Vagina (tissue), 2 donors: ENCODE measurements around the gene F12.

Source experiments
- CTCF ChIP-seq, 3 experiments: fragments of 450-650 bp in 2 of 3; fragments of 200-600 bp in 1 of 3; sonication (generic) in 1 of 3; IDR thresholded peaks; one replicate each; pipeline ENCODE4 v1.5.1; 2017 to 2019; ENCODE audit warnings: antibody characterized with exemption in 3 of 3, mild to moderate bottlenecking in 2 of 3, moderate library complexity in 2 of 3
- POLR2A ChIP-seq, 2 donors: fragments of 450-650 bp; IDR thresholded peaks; one replicate each; pipeline ENCODE4 v1.6.1; 2017; ENCODE audit warnings: antibody characterized with exemption in 2 of 2, mild to moderate bottlenecking in 2 of 2, moderate library complexity in 2 of 2
- POLR2AphosphoS5 ChIP-seq, 2 donors: sonication (generic); formaldehyde crosslinking; IDR thresholded peaks; one replicate each; pipeline ENCODE4 v1.9.0; 2017; ENCODE audit warnings: antibody characterized with exemption in 2 of 2, mild to moderate bottlenecking in 2 of 2, low read depth in 1 of 2; ENCODE audit not compliant: insufficient read depth in 1 of 2

GRCh38 chr5:177453852-177454396 lies 44.6 kb upstream of the F12 start:
- TF ChIP-seq CTCF (IDR thresholded peaks at IDR 0.05) (no peak), POLR2A (IDR thresholded peaks at IDR 0.05) (no peak), POLR2AphosphoS5 (IDR thresholded peaks at IDR 0.05; ENCODE audit: insufficient read depth in 1 of 2, low read depth in 1 of 2) (no peak)
